GM19193 (cell line): ENCODE data around the gene HS6ST2.

Source experiments
- POLR2A ChIP-seq: IDR thresholded peaks from 4 replicates; pipeline ENCODE4 v1.6.1; 2011; ENCODE audit not compliant: insufficient read depth, insufficient read length; ENCODE audit errors: extremely low read depth

HS6ST2 gene

GRCh38 chrX:132714913-132715312 lies 243.5 kb downstream of the HS6ST2 start:
- TF ChIP-seq POLR2A = no peak

DNA sequence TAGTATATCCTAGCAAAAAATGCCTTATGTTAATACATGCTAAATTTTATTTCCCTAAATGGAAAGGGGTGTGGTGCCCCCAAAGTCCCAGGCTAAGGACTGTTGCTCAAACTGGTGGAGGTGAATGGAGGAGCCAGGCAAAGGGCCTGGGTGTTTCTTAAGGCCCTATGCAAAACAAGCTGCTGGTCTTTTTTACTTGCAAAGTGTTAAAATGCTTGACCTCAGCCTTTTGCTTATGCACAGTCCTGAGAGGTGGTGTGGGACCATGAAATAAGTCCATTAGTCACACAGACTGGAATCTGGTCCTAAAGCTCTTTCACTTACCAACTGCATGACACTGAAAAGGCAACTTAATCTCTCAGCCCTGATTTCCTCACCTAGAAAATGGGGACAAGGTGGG lies 246.1 kb downstream of the HS6ST2 start:
- no peak for TF ChIP-seq POLR2A

GRCh38 chrX:132710656-132711155 lies 247.7 kb downstream of the HS6ST2 start:
- TF ChIP-seq POLR2A = no peak

DNA sequence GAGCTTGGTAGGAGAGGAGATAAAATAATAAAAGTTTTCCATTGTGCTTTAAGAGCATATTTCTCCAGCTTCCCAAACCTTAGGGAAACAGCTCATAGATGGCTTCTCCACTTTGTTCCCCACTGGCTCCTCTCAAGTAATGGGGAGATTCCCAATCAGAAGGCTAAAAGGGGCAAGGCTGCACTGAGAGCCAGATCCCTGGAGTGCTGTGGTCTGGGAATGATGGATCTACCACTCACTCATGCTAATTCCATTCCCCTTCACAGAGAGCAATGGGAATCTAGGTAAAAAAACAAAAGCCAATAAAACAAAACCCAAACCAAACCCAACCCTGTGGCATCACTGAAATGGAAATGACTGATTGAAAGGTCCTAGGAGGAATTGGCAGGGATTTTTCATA lies 249.9 kb downstream of the HS6ST2 start:
- no peak for TF ChIP-seq POLR2A

GRCh38 chrX:132704769-132705168 lies 253.7 kb downstream of the HS6ST2 start:
- TF ChIP-seq POLR2A = no peak

DNA sequence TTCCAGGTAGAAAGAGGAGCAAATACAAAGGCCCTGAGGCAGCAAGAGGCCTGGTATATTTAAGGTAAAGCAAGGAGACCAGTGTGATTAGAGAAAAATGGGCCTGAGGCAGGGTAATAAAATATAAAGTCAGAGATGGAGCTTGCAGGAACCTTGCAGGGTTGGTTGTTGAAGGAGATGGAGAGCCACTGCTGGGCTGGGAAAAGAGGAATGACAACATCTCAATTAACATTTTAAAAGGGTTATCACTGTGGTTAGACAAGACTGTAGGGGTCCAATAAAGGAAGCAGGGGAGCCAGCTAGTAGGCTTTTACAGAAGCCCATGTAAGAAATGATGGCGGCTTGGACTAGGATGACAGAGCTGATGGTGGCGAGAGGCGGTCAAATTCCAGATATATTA lies 264.0 kb downstream of the HS6ST2 start:
- no peak for TF ChIP-seq POLR2A

- no peak for TF ChIP-seq POLR2A
Observed at GRCh38 chrX:132692526-132692925, 265.9 kb downstream of the HS6ST2 start.

GRCh38 chrX:132692066-132692465 lies 266.4 kb downstream of the HS6ST2 start:
- no peak for TF ChIP-seq POLR2A

GRCh38 chrX:132689612-132690563 lies 268.5 kb downstream of the HS6ST2 start:
- no peak for TF ChIP-seq POLR2A

- no peak for TF ChIP-seq POLR2A
Observed at GRCh38 chrX:132685276-132685675, 273.2 kb downstream of the HS6ST2 start.

DNA sequence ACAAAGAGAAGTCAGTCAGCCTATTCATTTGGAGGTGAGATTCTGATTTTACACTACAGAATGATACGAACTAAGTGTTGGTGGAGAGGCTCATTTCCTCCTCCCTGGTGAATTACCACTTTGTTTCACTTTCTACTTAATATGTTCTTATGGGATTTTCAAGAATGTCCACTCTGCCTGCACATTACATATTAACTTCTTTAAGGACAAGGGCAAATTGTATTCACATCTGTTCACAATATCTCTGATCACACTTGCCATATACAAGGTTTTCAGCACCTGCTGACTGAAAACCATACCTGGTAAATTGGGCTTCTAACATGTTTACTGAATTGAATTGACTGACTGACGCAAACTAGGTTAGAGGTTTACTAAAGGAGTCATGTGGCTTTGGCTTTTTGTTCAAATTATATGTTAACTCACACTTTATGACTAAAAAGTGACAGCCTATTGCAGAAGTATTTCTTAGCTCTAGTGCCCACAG lies 281.2 kb downstream of the HS6ST2 start:
- no peak for TF ChIP-seq POLR2A

GRCh38 chrX:132676561-132677186 lies 281.8 kb downstream of the HS6ST2 start:
- TF ChIP-seq POLR2A = no peak

DNA sequence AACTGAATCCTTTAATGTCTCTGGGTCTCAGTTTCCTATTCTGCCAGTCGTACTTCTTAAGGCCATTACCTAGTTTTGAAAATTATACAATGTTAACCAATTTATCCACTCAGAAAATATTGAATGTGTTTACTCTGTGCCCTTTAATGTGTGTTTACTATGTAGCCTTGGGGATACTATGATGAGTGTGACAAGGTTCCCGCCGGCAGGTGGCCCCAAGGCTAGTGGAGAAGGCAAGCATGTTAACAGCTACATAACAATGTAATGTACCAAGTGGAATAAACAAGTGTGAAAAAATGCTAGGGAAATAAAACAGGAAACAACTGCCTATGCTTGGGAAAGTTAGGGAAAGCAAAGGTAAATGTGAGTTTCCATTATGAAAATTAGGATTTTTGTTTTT lies 282.3 kb downstream of the HS6ST2 start:
- no peak for TF ChIP-seq POLR2A

DNA sequence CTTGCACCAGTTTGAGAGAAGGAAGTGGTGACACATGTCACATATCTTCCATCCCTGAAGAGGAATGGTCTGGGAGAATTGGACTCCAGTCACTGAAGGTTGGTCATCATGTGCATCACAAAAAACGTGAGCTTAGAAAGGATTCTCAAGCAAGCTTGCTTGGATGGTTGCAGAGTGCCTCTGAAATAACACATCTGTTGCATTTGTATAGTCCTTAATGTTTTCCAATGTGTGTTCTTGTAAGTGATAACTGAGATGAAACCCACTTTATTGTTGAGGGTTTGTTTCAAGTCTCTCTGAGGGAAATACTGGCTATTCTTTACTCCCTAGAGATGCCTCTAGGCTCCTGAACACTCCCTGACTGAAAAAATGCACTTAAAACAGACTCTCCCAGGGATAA lies 285.1 kb downstream of the HS6ST2 start:
- no peak for TF ChIP-seq POLR2A

DNA sequence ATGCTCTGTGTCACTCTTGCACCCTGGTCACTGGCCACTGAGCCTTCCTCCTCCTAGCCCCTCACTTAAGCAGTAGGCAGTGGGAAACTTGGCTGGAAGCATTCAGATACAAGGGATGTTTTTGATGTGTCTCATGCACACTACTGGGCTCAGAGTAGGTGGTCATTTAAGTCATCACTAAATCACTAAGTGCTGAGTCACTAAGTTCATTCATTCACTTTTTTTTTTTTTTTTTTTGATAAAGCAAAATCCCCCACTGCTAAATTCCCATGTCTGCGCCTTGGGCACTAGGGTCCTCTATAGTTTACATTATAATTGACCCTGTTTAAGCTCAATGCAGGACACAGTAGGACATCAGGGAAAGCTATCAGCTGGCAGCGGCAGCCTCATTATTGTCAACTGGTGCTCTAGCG lies 287.2 kb downstream of the HS6ST2 start:
- no peak for TF ChIP-seq POLR2A

DNA sequence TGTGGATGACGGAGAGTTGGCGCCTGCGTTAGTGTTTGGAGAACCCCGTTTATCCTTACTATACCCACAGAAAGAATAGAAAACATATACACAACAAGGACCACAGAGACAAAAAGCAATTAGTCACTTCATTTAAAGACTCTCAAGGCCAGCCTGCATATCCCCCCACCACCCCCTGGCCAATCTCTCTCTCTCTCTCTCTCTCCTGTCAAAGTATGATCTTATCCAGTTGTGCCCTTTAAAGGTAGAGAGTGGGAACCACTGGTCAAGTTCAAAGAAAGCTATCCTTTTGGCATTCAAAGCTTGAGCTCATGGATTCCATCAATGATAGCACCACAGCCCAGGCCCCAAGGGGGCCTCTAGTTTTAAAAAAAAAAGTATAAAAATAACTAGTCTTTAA lies 289.3 kb downstream of the HS6ST2 start:
- no peak for TF ChIP-seq POLR2A
